K562 (cell line): ENCODE results near the gene OR4D9. TPM values are rescaled to one million over a fixed set of nuclear protein-coding genes. Genes with fewer than 3 reads are reported as not detected.

Source experiments
- ATAC-seq: fragments of 200-7000 bp; cut with Tn5 transposase; 3 replicates; pipeline ENCODE4 v1.9.1; 2020; ENCODE audit warnings: moderate library complexity
- BruUV-seq: library from RNA; stranded (reverse); fragments of 400-500 nt; replicated peaks from 2 replicates; lab custom pipeline; 2021; lab: Mats Ljungman, UMichigan
- CTCF ChIA-PET: fragments of 300-600 bp; formaldehyde crosslinking; extraction: SDS; loops from one replicate; lab custom pipeline; 2021; ENCODE audit warnings: low intra/inter-chr PET ratio; lab: Yijun Ruan, JAX
- POLR2A ChIA-PET: fragments of 300-600, 350-650 bp; sonication (Branson Sonifier 250); formaldehyde crosslinking; extraction: SDS; loops from one replicate; lab custom pipeline; 2021; ENCODE audit warnings: antibody characterized with exemption, inconsistent platforms; lab: Yijun Ruan, JAX
- DNase-seq, 4 experiments: peaks; one replicate each; pipeline versions ENCODE4 v3.0.0 to v3.0.0-alpha.2; 2011 to 2018; ENCODE audit warnings: low spot score in 3 of 4, mixed read lengths in 3 of 4; ENCODE audit errors: extremely low read depth in 1 of 4
- FAIRE-seq: peaks from 2 replicates; lab custom pipeline; 2011; peaks lifted over from hg19 to GRCh38; lab: Jason Lieb, UNC
- H2AFZ ChIP-seq: 2 replicates; pipeline ENCODE4 v1.6.0; 2011; ENCODE audit warnings: low read depth, low read length, control low read depth, inconsistent platforms
- H3K27ac ChIP-seq: fragments of 200-600 bp; 3 replicates; pipeline ENCODE4 v1.8.0; 2011; ENCODE audit warnings: low read depth, mild to moderate bottlenecking, control low read depth, inconsistent platforms, low read length, moderate library complexity, mixed read lengths; ENCODE audit errors: extremely low read depth
- H3K27me3 ChIP-seq, 2 experiments: fragments of 300-600 bp in 1 of 2; 2 replicates in 1 of 2; 3 replicates in 1 of 2; pipeline versions ENCODE4 v1.6.0 to v1.8.0; 2011; ENCODE audit warnings: inconsistent platforms in 2 of 2, low read length in 2 of 2, mild to moderate bottlenecking in 1 of 2, mixed read lengths in 1 of 2, moderate library complexity in 1 of 2; ENCODE audit not compliant: control insufficient read depth in 2 of 2, insufficient read depth in 2 of 2
- H3K36me3 ChIP-seq: fragments of 300-600 bp; 3 replicates; pipeline ENCODE4 v1.8.0; 2011; ENCODE audit warnings: mild to moderate bottlenecking, low read length, inconsistent platforms; ENCODE audit not compliant: control insufficient read depth, insufficient read depth
- H3K4me1 ChIP-seq, 2 experiments: fragments of 200-600 bp in 1 of 2; replicated peaks in 1 of 2; 2 replicates in 1 of 2; 3 replicates in 1 of 2; pipeline versions ENCODE4 v1.5.1 to v1.8.0; 2011; ENCODE audit warnings: inconsistent platforms in 2 of 2, low read length in 2 of 2, mild to moderate bottlenecking in 1 of 2, mixed read lengths in 1 of 2, moderate library complexity in 1 of 2; ENCODE audit not compliant: control insufficient read depth in 2 of 2, insufficient read depth in 2 of 2
- H3K4me2 ChIP-seq: 2 replicates; pipeline ENCODE4 v1.6.1; 2011; ENCODE audit warnings: low read length, control low read depth, inconsistent platforms, mixed read lengths; ENCODE audit not compliant: insufficient read depth
- H3K4me3 ChIP-seq: fragments of 200-600 bp; sonication (generic), shearing (Covaris generic); 2 replicates; pipeline ENCODE4 v1.5.1; 2016; ENCODE audit warnings: control low read depth, inconsistent platforms
- H3K79me2 ChIP-seq: fragments of 200-600 bp; 3 replicates; pipeline ENCODE4 v1.8.0; 2011; ENCODE audit warnings: low read length, inconsistent platforms; ENCODE audit not compliant: control insufficient read depth, insufficient read depth
- H3K9ac ChIP-seq, 2 experiments: 2 replicates each; pipeline versions ENCODE4 v1.6.0 to v1.6.1; 2011; ENCODE audit warnings: low read depth in 2 of 2, low read length in 2 of 2, control low read depth in 1 of 2, inconsistent platforms in 1 of 2, mild to moderate bottlenecking in 1 of 2, mixed read lengths in 1 of 2; ENCODE audit not compliant: insufficient read depth in 1 of 2
- H3K9me1 ChIP-seq: one replicate; pipeline ENCODE4 v1.6.0; 2011; ENCODE audit warnings: inconsistent platforms, mild to moderate bottlenecking, low read length, moderate library complexity; ENCODE audit not compliant: control insufficient read depth, insufficient read depth
- H3K9me3 ChIP-seq: replicated peaks from 2 replicates; pipeline ENCODE4 v1.5.1; 2011; ENCODE audit warnings: low read depth, low read length, inconsistent platforms; ENCODE audit not compliant: control insufficient read depth, insufficient read depth
- H4K20me1 ChIP-seq: replicated peaks from 2 replicates; pipeline ENCODE4 v1.6.1; 2011; ENCODE audit warnings: low read length, inconsistent platforms, mixed read lengths; ENCODE audit not compliant: control insufficient read depth, insufficient read depth
- ARID3B ChIP-seq: fragments of 250-450 bp; sonication (Bioruptor Pico); IDR thresholded peaks from 2 replicates; pipeline ENCODE4 v1.4.0; 2020; ENCODE audit warnings: borderline replicate concordance
- THRAP3 ChIP-seq: fragments of 450-650 bp; IDR thresholded peaks from 2 replicates; pipeline ENCODE4 v1.6.1; 2016; ENCODE audit warnings: mild to moderate bottlenecking, inconsistent platforms, borderline replicate concordance
- WGBS: fragments of 100-300 bp; shearing (Covaris generic); methylation state at CpG from one replicate; pipeline ENCODE4 v1.1.6; 2016; ENCODE audit warnings: low coverage, mixed read lengths; ENCODE audit not compliant: insufficient coverage; ENCODE audit errors: missing lambda C conversion rate; 5-methylcytosine and 5-hydroxymethylcytosine counted together
- in situ Hi-C: fragments of 300-500 bp; cut with MboI; formaldehyde crosslinking; loops from 4 replicates; pipeline ENCODE4 v1.15.0; 2018; ENCODE audit warnings: inconsistent platforms, mixed read lengths
- intact Hi-C: fragments of 100-400 bp; cut with micrococcal nuclease; formaldehyde crosslinking; loops from 2 replicates; pipeline ENCODE4 v1.14.2; 2022
- polyA plus RNA-seq, 8 experiments: library from polyadenylated mRNA; depleted of rRNA in 4 of 8; stranded (reverse) in 5 of 8; unstranded in 3 of 8; fragments of >200 nt; fragmentation: Nextera tagmentation in 2 of 8; fragmentation: Illumina TruSeq in 1 of 8; extraction: Ambion mirVana in 2 of 8; extraction: Trizol in 1 of 8; gene quantifications; 2 replicates each; pipeline versions ENCODE4 v1.2.1 to v1.2.3, GENCODE V29; 2011 to 2014; ENCODE audit warnings: inconsistent platforms in 1 of 8, missing spikeins in 1 of 8
- total RNA-seq, 7 experiments: library from RNA; depleted of rRNA in 6 of 7; stranded (reverse); fragments of >200 nt in 6 of 7; fragmentation: Illumina TruSeq in 2 of 7; extraction: Trizol in 2 of 7; gene quantifications; 2 replicates each; pipeline versions ENCODE4 v1.2.1 to v1.2.3, GENCODE V29; 2011 to 2021; ENCODE audit warnings: low replicate concordance in 1 of 7

The OR4D9 gene
- total and polyA plus RNA-seq, 9 of the 15 experiments (the other 6 are each of a cell fraction or from before 2014, with no cell fraction given): not detected

DNA sequence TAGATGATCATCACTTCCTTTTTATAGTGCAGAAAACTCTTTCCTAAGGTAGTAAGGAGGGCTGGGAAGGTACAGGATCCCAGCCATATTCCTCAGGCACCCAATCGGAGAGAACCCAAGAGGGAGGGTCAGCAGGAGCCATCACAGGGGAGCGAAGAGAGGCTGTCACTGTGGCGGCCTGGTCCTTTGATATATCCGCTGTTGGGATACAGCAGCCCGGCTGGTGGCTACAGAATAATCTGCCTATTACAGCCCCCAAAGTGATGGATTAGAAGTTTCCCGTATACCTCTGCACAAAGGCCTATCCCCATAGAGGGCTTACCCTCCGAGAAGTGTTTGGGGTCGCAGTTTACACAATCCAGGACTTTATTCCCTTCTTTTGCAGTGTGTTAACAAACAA lies 48.5 kb downstream of the OR4D9 start:
- Histone ChIP-seq H3K79me2 (no peaks in the 10 kb centered on the region; the same call in 2 of the 3 replicates), H3K9me3 (no peaks in the 10 kb centered on the region; the same call in 1 of the 2 replicates), H3K4me3 (peak overlapping the region; percentile 60), H3K4me2 (peak overlapping the region; percentile 96), H3K9me1 (no peaks in the 10 kb centered on the region), H3K27me3 (no peaks in the 10 kb centered on the region), H3K36me3 (no peaks in the 10 kb centered on the region), H3K9ac (peak overlapping the region; percentile 75 to 90; a peak in 3 of 4 replicates), H3K27ac (peak overlapping the region; percentile 61), H2AFZ (peak overlapping the region; percentile 85), H4K20me1 (no peaks in the 10 kb centered on the region), H3K4me1 (peaks cover 13 to 30% of the 10 kb centered on the region in 2 experiments)
- no TSS peak for BruUV-seq
- 0 out of 2 replicates have a peak, but pooled peaks have one; percentile 16 for TF ChIP-seq ARID3B (CRISPR knock-in tag)
- no peak for TF ChIP-seq THRAP3
- DNase-seq (peak in 1 of 4 experiments; percentile 38), FAIRE-seq (no peak), ATAC-seq (peak; percentile 3)
- intact Hi-C loops: loop anchor here (2.0 kb wide), 1 partner anchor 57 kb away; no protein-coding TSS in a partner anchor
- CTCF ChIA-PET: no interaction called here
- in situ Hi-C loops: no loop called here
- POLR2A ChIA-PET: interaction anchor here (0.7 to 5.9 kb wide), 3 partner anchors 10 to 44 kb away, joined by 3 to 69 read pairs (median 3); no protein-coding TSS in a partner anchor
- whole genome bisulfite sequencing: 19% methylated on average over 8 of the region's 8 CpGs
